ENCODE data around the gene KLHDC7B.

Gene KLHDC7B

GRCh38 chr22:50595189-50595588 is 49.5 kb downstream of the KLHDC7B start:
- no peaks in the 10 kb centered on the region for H4K20me1 ChIP-seq (ENCODE audit: insufficient read depth, low read length)

DNA sequence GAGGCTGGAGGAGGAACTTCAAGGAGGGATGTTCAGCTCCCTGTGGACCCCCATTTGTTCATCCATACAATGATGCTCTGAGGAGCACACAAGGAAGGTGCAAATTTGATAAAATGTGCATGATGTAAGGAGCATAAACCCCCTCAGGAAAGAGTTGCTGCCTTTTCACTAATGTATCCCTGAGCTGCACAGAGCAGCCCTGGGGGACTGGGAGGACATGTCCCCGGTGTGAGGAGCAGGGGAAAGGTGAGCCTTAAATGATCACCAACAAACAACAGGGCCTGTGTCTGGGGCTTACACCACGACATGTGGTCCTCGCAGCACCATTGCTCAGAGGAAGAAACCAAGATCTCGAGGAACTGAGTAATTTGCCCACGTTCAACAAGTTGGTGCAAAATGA is 51.4 kb downstream of the KLHDC7B start:
- Histone ChIP-seq H2AFZ (ENCODE audit: low read depth, low read length) (no peak overlapping the region), H4K20me1 (ENCODE audit: insufficient read depth, low read length) (no peaks in the 10 kb centered on the region), H3K79me2 (ENCODE audit: low read length) (no peaks in the 10 kb centered on the region), H3K27ac (ENCODE audit: low read length) (no peak overlapping the region), H3K9me3 (ENCODE audit: insufficient read depth, low read length) (no peaks in the 10 kb centered on the region), H3K4me1 (ENCODE audit: low read length) (no peaks in the 10 kb centered on the region), H3K9ac (ENCODE audit: low read length) (no peak overlapping the region), H3K27me3 (ENCODE audit: low read depth, low read length) (no peaks in the 10 kb centered on the region), H3K4me3 (ENCODE audit: low read length) (no peak overlapping the region), H3K36me3 (replicated peaks; ENCODE audit: low read depth, low read length) (no peaks in the 10 kb centered on the region), H3K4me2 (ENCODE audit: low read length) (no peak overlapping the region)
- TF ChIP-seq, protein P1, sequence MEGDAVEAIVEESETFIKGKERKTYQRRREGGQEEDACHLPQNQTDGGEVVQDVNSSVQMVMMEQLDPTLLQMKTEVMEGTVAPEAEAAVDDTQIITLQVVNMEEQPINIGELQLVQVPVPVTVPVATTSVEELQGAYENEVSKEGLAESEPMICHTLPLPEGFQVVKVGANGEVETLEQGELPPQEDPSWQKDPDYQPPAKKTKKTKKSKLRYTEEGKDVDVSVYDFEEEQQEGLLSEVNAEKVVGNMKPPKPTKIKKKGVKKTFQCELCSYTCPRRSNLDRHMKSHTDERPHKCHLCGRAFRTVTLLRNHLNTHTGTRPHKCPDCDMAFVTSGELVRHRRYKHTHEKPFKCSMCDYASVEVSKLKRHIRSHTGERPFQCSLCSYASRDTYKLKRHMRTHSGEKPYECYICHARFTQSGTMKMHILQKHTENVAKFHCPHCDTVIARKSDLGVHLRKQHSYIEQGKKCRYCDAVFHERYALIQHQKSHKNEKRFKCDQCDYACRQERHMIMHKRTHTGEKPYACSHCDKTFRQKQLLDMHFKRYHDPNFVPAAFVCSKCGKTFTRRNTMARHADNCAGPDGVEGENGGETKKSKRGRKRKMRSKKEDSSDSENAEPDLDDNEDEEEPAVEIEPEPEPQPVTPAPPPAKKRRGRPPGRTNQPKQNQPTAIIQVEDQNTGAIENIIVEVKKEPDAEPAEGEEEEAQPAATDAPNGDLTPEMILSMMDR (IDR thresholded peaks at IDR 0.05; ENCODE audit: low read depth, low read length), result no peak
- no peak for TF ChIP-seq EZH2phosphoT487 (IDR thresholded peaks at IDR 0.05; ENCODE audit: low read depth)

More at GRCh38 chr22:50595189-50595588, 49.5 kb downstream of the KLHDC7B start:
- TF ChIP-seq EZH2phosphoT487 (IDR thresholded peaks at IDR 0.05; ENCODE audit: low read depth), result no peak
- TF ChIP-seq, protein P1 (IDR thresholded peaks at IDR 0.05; ENCODE audit: low read depth, low read length), result no peak
- Histone ChIP-seq H3K9me3 (ENCODE audit: insufficient read depth, low read length) (no peaks in the 10 kb centered on the region), H3K79me2 (ENCODE audit: low read length) (no peaks in the 10 kb centered on the region), H2AFZ (ENCODE audit: low read depth, low read length) (no peak overlapping the region), H3K27ac (ENCODE audit: low read length) (no peak overlapping the region), H3K4me1 (ENCODE audit: low read length) (no peaks in the 10 kb centered on the region), H3K4me3 (ENCODE audit: low read length) (no peak overlapping the region), H3K4me2 (ENCODE audit: low read length) (no peak overlapping the region), H3K9ac (ENCODE audit: low read length) (no peak overlapping the region), H3K36me3 (replicated peaks; ENCODE audit: low read depth, low read length) (no peaks in the 10 kb centered on the region), H3K27me3 (ENCODE audit: low read depth, low read length) (no peaks in the 10 kb centered on the region)

DNA sequence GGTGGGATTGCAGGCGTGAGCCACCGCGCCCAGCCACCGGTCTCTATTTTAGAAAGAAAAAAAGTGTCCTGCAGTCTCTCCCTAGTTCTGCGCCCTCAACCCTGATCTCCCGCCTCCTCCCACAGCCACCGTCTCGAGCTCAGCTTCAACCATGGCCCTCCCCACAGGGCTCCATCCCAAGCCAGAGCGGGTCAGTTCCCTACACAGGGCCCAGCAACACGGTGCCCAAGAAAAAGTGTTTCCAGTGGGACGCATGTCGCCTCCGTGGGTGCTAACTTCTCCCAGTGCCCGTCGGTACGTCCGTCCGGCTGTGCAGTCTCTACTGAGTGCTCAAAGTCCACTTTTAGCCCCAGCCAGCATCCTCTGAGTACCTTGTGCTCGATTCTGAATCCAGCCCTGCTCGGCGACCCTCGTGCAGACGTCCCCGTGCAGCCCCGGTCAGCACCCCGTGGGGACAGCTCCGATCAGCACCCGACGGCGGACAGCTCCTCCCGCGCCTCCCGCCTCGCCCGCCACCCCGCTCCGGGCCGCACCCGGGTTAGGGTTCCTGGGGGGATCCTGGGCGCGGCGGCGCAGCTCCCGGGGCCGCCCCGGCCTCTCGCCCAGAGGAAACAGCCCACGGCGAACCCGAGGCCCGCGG is 54.2 kb downstream of the KLHDC7B start:
- H2AFZ ChIP-seq (ENCODE audit: low read depth, low read length), result no peak overlapping the region
- peak overlapping the region; percentile 31; the same call in 1 of the 2 replicates for H3K4me3 ChIP-seq (ENCODE audit: low read length)
- no peaks in the 10 kb centered on the region for H3K27me3 ChIP-seq (ENCODE audit: low read depth, low read length)
- no peak overlapping the region for H3K9ac ChIP-seq (ENCODE audit: low read length)
- no peaks in the 10 kb centered on the region for H3K4me1 ChIP-seq (ENCODE audit: low read length)
- TF ChIP-seq, protein P1 (IDR thresholded peaks at IDR 0.05; ENCODE audit: low read depth, low read length), result no peak
- TF ChIP-seq EZH2phosphoT487 (IDR thresholded peaks at IDR 0.05; ENCODE audit: low read depth), result no peak
- H4K20me1 ChIP-seq (ENCODE audit: insufficient read depth, low read length), result no peaks in the 10 kb centered on the region
- H3K36me3 ChIP-seq (replicated peaks; ENCODE audit: low read depth, low read length), result no peaks in the 10 kb centered on the region
- no peaks in the 10 kb centered on the region for H3K79me2 ChIP-seq (ENCODE audit: low read length)
- H3K27ac ChIP-seq (ENCODE audit: low read length), result no peak overlapping the region
- no peaks in the 10 kb centered on the region for H3K9me3 ChIP-seq (ENCODE audit: insufficient read depth, low read length)
- peak overlapping the region; percentile 34 for H3K4me2 ChIP-seq (ENCODE audit: low read length)

DNA sequence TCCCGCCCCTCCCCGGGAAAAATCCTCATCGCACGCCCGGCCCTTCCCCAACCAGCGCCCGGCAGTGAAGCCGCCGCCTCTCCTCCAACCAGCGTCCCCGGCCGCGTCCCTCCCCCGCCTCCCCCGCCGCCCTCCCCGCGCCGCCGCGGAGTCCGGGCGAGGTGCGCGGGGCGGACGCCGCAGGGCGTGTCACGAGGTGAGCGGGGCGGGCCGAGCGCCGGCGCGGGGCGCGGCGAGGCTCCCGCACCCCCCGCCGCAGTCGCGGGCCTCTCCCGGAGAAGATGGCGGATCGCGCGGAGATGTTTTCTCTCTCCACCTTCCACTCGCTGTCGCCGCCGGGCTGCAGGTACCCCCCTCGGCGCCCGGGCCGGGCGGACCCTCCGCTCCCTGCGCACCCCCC is 54.8 kb downstream of the KLHDC7B start, which contains the start of gene MAPK8IP2:
Gene MAPK8IP2 (plus strand): TSS at position 256 of the 400 bp plus-strand sequence. CDS start 26 bp downstream, at position 282.
- Histone ChIP-seq H3K4me3 (ENCODE audit: low read length) (peak within 1 kb of the TSS; percentile 67), H3K79me2 (ENCODE audit: low read length) (no peaks in the 10 kb centered on the region), H3K4me1 (ENCODE audit: low read length) (no peaks in the 10 kb centered on the region), H3K4me2 (ENCODE audit: low read length) (peak within 1 kb of the TSS; percentile 54), H3K36me3 (replicated peaks; ENCODE audit: low read depth, low read length) (no peaks in the 10 kb centered on the region), H2AFZ (ENCODE audit: low read depth, low read length) (no peak within 1 kb of the TSS), H3K27me3 (ENCODE audit: low read depth, low read length) (no peaks in the 10 kb centered on the region), H4K20me1 (ENCODE audit: insufficient read depth, low read length) (no peaks in the 10 kb centered on the region), H3K27ac (ENCODE audit: low read length) (no peak within 1 kb of the TSS), H3K9me3 (ENCODE audit: insufficient read depth, low read length) (no peaks in the 10 kb centered on the region), H3K9ac (ENCODE audit: low read length) (no peak within 1 kb of the TSS)
- TF ChIP-seq EZH2phosphoT487 (IDR thresholded peaks at IDR 0.05; ENCODE audit: low read depth), result no peak
- TF ChIP-seq, protein P1 (IDR thresholded peaks at IDR 0.05; ENCODE audit: low read depth, low read length), result no peak

All from OCI-LY3 (cell line).